ENCODE data around the gene DENND1A.

DENND1A gene

DNA sequence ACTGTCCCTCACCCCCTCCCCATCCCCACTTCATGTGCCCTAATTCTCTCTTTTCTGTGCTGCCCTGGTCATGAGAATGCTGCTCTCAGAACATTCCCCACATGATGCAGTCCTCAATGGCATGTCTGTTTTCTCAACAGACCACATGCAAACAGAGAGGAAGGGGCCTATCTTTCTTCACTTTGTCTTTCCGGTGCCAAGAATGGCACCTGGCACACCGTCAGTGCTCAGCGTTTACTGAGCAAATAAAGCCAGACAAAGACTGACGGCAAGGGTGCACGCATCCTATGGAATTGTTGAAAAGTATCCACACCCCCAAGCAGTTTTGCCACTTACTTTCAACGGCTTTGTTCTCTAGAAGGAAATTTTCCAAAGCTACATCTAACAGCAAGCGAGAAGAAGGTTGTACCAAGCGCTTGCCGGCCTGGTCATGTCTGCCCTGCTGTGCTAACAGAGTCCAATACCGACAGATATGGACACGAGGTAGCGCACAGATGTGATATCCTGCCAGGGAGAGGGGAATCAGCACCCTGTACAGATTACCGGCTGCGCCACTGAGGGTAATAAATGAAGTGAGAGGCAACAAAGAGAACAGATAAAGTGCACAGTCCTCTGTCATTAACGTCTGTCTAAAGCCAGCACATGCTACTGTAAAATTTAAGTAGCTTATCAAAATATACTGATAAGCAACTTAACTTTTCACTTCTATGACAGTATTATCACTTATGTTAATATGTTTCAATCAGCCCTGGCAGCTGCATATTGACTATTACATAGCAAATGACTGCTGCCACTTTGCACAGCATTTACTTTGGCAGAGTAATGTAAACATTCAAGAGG lies 251.7 kb downstream of the DENND1A start:
- no peak for DNase-seq

DNA sequence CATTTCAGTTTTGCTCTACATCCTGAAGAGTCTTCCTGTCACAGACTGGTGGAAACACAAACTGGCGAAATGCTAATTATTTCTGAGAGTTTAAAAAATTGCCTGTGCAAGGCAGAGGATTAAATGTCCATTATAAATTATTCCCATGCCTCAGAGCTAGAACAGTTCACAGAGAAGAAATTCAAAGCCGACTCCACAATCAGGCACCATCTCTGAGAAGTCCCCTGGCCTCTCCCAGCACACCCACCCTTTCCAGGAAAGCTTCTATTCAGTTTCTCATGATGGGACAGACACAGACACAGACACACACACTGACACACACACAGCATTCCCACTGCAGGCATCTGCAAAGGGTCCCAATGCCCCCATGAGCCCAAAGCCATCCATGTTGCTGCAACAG lies 253.1 kb downstream of the DENND1A start:
- DNase-seq, result no peak

DNA sequence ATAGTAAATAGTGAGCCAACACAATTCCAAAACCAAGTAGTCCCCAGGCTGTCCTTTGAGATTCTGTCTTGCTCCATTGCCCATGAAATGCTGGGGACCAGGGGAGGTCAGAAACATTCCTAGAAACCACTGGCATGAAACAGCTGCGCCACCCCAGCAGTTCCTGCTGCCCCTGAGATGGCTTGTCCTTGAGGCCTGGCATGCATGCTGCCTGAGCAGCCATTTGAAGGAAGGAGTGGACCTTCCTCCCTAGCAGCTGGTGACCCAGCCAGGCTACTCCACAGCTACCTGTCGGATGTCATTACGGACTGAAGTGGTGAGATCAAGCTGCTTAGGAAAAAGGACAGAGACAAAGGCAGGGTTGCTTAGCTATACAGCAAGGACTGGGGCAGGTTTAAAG lies 260.6 kb downstream of the DENND1A start:
- DNase-seq, result no peak

DNA sequence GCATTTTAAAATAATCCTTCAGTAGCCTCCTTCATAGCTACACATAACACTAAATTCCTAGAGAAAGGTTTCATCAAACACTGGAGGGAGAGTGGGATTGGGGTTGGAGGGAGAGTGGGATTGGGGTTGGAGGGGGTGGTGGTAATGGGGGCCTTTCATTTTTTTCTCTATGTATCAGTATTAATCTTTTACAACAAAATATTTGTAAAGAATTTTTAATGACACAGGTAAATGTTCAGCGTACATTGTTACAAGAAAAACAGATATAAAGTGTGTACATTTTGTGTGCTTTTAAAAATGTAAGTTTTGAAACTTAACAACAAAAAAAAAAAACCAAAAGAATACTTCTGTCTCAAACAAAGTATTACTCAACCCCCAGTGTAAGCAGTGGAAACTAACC lies 266.4 kb downstream of the DENND1A start:
- no peak for DNase-seq

DNA sequence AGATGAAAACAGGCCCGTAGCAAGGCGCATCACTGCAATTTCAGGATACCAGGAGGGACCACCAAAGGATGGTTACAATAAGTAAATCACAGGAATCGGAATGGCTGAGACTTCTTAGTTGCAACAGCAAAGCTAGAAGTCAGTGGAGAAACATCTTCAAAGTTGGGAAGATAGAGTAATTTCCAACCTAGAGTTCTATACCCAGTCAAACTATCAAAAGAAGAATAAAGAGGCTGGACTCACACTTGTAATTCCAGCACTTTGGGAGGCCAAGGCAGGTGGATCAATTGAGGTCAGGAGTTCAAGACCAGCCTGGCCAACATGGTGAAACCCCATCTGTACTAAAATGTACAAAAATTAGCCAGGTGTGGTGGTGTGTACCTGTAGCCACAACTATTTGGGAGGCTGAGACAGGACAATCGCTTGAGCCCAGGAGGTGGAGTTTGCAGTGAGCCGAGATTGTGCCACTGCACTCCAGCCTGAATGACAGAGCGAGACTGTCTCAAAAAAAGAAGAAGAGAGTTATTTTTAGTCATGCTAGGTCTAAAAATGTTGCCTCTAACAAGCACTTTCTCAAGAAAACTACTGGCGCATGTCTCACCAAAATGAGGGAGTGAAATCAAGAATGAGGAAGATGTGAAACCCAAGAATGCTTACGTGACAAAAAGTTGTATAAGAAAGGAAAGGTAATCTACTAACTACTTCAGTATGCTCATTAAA lies 267.7 kb downstream of the DENND1A start:
- DNase-seq, result peak in 1 of 2 donors; percentile 43

DNA sequence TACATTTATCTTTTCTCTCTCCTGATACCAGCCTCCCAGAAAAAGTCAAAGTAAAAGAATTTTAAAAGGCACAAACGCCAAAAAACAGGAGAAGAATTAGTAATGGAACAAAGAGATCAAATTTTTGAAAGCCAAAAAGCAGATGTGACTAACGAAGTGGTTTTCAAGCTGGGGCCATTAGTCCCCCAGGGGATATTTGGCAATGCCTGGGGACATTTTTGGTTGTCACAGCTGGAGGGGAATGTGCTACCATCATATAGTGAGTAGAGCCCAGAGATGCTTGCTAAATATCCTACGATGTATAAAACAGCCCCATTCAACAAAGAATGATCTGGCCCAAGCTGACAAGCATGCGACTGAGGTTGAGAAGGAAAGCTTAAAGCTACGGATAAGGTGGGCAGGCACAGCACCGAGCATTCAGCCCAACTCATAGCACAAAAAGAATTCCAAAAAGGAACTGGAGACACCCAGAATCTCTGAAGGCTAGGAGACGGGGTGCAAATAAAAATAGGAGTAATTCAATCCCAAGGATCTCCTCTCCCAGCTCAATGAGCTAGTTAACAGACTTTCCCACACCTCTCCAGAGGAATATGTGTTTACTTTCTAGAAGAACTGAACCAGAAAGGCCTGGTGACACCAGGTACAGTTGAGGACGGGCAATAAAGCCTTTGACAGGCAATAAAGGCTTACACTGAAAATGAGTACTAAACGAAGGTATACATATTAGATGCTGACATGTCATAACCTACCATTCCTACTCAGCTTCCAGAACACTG lies 269.0 kb downstream of the DENND1A start:
- no peak for DNase-seq

DNA sequence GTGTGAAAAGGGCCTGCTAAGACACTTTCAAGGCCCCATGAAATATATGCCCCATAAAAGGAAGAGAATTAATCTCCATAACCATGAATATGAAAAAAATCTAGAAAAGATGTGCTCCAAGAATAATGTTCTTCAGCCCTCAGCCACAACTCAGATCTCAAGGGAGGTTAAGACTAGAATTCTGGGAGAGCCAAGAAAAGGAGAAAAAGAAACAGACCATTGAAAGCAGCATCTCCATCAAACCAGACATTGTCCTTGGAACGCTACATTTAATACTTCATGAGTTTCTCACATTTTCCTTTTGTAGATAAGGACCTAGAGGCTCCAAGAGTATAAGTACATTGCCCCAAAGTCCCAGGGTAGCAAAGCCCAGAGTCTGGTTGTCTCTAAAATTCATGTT lies 270.6 kb downstream of the DENND1A start:
- no peak for DNase-seq

DNA sequence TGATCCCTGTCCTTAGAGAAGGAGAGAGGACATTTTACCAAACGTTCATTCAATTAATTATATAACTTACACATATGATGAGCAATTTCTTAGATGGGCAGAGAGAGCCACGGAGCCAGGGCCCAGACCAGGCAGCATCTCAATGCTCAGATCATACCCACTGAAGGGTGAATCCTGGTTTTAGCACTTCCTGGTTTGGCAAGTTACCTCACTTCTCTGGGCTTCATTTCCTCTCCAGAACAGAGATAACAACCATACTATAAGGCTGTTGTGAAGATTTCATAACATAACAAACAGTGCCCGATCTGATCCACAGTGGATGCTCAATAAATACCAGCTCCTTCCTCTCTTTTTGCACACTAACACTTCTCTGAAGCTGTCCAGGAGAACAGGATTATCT lies 271.1 kb downstream of the DENND1A start:
- DNase-seq, result no peak

DNA sequence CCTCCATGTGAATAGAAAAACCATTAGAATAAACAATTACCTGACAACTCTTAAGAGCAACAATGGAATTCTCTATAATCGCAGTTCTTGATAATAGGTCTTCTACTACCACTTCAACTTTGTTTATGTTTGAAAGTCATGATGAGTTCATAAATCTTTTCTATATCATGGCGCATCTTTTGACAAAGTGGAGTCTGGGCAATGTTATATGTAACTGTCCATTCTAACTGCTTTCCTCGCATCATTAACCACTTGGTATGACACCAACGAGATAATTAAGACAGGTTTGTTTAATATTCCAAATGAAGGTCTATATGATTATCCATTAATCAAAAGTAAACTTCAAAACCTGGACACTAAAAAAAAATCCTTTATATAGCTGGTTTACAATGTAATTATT lies 272.0 kb downstream of the DENND1A start:
- no peak for DNase-seq

DNA sequence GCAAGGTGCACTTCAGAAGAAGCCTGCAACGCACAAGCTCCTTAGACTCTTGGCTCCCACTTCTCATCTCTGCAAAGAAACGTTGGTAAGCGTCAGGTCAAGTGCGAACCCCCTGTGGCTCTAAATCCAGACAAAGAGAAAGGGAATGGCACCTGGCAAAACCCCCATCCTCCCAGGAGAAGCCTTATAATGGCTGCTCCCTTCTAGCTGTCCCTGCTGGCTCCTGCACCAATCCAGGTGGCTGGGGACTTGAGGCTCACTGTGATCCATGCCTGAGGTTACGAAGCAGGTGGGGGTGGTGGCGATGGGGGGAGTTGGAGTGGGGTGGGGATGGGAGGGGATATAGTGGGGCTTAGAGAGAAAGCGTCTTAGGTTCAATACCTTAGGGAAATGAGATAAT lies 272.8 kb downstream of the DENND1A start:
- DNase-seq, result no peak

DNA sequence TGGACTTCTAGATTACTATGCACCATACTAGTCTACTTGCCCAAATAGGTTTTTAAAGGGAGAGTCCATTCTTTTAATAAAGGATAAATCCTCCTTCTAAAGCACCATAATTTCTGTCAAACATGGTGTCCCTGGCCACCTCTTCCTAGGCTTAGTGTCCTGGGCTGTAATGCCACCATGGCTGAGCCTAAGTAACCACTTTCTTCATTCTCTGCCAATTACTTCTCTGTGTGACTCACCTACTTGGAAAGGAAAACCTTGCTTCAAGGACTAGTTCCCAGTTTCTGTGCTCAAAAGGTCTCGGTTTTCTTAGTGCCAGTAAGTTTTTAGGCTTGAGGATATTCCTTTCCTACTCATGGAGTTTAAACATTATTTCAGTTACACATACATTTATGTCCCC lies 273.4 kb downstream of the DENND1A start:
- no peak for DNase-seq

DNA sequence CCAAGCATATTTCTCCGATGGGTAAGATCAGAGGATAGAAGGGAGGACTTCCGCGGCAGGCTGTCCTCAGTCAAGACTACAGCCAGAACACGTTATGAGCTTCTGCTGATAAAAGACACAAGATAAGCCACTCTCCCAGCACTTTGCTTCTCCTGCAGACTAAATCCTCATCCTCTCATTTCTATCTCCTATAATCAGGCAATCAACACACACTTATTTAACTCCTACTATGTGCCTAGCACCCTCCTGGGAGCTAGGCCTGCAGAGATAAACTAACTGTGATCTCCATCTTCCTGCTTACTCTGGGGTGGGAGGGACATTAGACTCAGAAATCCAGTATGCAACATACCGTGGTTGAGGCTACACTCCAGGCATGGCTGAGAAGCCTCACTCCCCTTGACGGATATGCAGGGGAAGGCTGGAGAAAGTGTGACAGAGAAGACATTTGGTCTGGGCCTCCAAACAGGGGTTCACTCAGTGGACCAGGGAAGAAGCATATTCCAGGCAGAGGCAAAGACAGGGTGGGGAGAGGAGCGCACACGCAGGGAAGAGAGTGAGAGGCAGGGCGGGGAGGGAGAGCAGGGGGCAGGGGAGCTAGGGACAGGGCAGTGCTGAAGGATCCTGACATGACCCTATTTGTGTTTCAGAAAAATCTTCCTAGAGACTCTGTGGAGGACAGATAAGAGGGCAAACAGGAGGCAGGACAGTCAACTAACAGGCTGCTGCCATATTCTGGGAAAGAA lies 274.1 kb downstream of the DENND1A start:
- no peak for DNase-seq

DNA sequence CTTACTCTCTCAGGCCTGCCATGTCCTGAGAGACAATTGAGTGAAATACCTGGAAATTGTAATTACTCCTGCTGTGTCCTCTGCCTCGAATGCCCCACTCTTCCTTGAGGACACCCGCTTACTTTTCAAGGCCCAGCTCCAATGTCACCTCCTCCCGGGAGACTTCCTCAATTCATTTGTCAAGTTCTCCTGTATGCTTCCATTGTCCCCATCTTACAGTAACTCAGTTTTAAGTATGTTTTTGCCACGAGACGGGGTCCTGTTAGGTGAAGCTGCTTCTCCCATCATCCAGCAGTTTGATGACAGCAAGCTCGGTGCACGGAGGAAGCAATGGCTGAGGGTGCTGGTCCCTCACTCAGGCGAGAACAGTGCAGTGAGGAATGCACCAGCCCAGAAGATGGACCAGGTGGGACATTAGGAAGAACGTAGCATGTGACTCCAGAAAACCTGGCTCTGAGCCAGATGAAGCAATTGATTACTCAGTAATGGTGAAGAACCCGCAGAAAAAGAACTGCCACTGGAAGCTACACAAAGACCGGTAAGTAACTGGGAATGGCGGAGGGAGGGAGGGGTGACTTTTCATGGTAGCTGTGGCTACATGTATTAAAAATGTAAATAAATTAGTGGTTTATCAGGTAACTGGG lies 274.8 kb downstream of the DENND1A start:
- DNase-seq, result no peak

DNA sequence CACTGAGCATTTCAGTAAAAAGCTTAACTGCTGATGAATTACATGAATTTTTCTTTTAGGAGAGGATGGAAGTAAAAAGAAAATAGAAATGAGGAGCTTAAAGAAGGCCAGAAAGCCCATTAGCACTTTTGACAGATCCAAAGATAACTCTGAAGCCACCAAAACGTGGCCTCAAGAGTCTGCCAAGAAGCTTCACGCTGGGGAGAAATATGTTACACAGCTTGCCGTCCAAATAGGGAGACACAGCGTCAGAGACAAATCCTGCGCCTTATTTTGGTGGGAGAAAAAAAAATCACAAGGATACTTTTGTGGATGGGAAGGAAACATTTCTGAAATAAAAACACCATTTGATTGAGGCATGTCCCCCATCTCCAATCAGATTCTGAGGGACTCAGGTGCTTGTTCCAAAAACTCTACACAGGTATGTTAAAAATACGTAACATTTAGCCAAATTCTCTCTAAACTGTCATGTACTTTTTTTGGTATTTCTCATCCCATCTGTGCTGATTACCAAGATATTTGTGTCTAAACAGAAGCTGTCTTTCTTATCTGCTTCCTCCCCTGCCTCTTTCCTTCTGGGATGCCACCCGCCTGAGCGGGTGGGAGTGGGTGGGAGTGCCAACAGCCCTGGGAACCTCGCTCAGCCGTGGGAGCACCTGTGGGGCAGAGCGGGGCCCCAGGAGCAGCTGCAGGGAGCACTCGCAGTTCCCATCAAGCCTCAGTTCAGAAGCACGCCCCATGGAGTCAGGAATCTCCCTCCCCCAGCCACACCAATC lies 275.5 kb downstream of the DENND1A start:
- no peak for DNase-seq

DNA sequence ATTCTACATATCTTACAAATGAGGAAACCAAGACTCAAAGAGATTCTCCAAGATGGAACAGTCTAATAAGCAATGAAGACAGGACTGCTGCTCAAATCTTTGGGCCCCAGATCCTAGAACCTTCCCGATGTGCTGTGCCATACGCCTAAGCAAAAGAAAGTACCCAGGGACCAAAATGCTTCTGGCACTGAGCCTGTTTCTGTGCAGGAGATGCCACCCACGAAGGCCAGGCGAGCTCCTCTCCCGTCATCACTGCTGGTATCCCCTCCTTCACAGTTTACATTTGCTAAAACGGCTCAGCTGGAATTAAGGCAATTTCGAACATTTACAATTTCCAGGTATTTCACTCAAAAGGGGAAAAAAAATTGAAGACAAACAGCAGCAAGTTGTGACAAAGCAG lies 277.5 kb downstream of the DENND1A start:
- DNase-seq, result no peak

DNA sequence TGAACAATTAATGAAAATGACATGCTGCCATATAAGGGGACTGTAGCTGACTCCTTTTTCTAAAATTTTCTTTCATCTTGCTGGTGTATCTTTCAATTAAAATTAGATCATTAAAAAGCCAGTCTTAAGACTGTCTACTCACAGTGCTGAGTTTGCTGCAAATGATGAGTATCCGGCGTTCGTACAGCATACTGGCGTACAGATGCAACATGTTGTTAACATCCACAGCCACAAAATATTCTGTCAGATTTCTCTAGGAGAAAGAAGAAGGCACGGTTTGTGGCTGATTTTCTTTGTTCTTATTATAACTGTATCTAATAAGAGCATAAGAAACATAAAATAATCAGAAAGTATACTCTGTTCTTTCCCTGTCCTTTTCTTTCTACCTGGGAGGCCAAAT lies 278.1 kb downstream of the DENND1A start:
- no peak for DNase-seq

DNA sequence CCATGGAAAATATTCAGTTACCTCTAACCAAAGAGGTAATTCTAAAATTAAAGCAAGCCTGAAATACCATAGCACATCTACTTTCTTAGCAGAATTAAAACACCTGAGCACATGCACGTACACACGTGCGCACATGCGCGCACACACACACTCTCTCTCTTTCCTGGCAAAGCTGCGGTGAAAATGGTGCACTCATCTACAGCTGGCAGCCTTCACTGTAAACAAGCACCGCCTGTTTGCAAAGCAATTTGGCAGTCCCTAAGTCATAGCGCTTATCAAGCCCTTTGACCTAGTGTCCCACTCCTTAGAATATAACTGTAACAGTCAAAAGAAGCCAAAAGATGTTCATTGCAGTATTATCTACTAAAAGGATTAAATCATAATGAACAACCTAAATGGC lies 278.7 kb downstream of the DENND1A start:
- no peak for DNase-seq

DNA sequence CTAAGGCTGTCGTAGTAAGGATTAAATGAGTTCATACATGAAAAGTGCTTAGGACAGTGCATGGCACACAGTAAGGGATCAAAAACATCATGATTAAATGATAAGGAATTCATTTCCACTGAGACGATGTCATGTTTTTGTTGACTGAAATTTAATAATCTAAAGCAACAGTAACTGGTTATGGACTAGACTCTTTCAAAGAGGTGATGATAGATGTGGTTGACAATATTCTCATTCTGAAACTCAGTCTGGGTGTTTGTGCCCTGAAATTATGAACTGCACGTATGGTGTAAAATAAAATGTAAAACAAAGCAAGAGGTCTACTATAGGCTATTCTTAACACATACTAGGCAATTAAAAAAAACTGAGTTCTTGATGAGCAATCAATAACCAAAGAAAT lies 280.0 kb downstream of the DENND1A start:
- DNase-seq, result no peak

DNA sequence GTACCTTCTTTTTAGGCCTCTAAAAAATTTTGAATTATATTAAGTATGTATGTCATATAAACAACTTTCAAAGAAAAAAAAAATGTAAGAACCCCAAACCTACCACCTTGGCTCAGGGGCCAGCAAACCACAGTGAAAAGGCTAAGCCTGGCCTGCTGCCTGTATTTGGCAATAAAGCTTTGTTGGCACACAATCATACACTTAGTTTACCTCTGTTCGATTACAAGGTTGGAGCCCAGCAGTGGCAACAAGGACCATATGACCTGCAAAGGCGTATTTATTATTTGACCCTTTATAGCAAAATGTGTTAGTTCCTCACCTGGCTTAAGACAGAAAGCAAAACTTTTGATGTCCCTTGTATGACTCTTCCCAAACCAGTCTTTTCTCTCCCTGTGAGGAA lies 282.8 kb downstream of the DENND1A start:
- DNase-seq, result no peak

DNA sequence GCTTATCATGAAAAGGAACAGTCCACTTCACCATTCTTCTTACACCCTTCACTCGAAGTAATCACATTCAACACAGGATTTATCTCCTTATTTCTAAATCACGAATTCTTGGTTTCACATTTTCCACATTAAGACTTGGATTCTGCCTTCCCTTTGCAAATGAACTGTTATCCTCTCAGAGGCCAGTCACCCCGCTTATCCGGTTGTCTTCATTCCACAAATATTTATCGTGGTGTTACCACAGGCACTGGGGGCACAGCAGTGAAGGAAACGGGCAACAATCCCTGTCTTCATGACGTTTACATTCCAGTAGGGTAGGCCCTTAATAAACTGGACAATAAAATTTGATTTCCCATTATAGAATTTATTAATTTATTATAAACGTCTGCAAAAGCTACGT lies 284.2 kb downstream of the DENND1A start:
- no peak for DNase-seq

DNA sequence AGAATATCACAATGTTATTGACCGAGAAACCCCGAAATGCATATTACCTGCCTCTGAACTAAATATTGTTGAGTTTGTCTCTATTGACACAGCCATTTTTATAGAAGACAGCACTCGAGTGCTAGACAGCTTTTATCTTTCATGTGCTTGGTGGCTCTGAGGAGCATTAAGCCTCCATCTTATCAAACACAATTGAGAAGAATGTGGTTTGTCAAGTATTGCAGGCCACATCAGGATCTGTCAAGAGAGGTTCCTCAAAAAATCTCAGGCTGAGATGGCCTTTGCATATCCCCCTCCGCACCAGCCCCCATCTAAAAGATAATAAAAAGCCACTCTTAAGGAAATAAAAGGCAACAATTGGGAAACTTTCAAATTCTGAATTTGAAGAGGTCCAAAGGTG lies 284.8 kb downstream of the DENND1A start:
- no peak for DNase-seq

DNA sequence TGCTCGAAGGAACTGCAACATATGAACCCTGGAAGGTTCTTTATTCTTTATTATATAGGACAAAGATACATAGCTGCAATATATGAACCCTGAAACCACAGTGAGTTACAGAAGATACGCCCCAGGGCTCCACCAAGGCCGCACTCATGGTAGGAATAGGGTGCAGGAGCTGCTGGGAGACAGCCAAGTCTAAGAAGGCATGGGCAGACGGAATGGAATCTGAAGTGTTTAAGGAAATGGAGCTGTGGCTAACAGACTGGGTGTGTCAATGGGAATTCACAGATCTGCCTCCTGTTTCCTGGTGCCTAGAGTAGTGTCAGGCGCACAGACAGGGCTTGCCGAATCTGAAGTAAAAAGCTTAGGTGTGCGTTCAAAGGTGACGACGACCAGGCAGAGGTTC lies 286.4 kb downstream of the DENND1A start:
- DNase-seq, result no peak

Measured in CD4-positive, alpha-beta T cell treated with Interleukin-4 for 1 hour (primary cell).